C4-2B (cell line): ENCODE measurements around the gene AKNA.

Experiments
- H3K27ac ChIP-seq: fragments of 450-650 bp; 2 replicates; pipeline ENCODE4 v1.5.1; 2017
- CTCF ChIP-seq: fragments of 450-650 bp; conservative IDR thresholded peaks from 2 replicates; pipeline ENCODE4 v1.5.1; 2017; ENCODE audit warnings: mild to moderate bottlenecking
- ZFX ChIP-seq: fragments of 450-650 bp; IDR thresholded peaks from 2 replicates; pipeline ENCODE4 v1.6.1; 2017

AKNA gene

GRCh38 chr9:114342755-114343440 is 44.9 kb downstream of the AKNA start:
- no peak for TF ChIP-seq ZFX
- no peak for TF ChIP-seq CTCF
- no peak overlapping the region for H3K27ac ChIP-seq

- TF ChIP-seq ZFX = no peak
- H3K27ac ChIP-seq = no peak overlapping the region
These were observed 45.8 kb downstream of the AKNA start for GRCh38 chr9:114341991-114342390.

- H3K27ac ChIP-seq = no peak overlapping the region
- no peak for TF ChIP-seq CTCF
- TF ChIP-seq ZFX = no peak
These were observed 46.5 kb downstream of the AKNA start for GRCh38 chr9:114341152-114341830.

- H3K27ac ChIP-seq = no peak overlapping the region
- TF ChIP-seq ZFX (no peak), CTCF (peak; percentile 93)
These were observed 48.5 kb downstream of the AKNA start for GRCh38 chr9:114339130-114339908.

GRCh38 chr9:114338187-114338586 is 49.6 kb downstream of the AKNA start:
- H3K27ac ChIP-seq = no peak overlapping the region
- no peak for TF ChIP-seq CTCF
- no peak for TF ChIP-seq ZFX

- no peak overlapping the region for H3K27ac ChIP-seq
- no peak for TF ChIP-seq ZFX
These were observed 50.9 kb downstream of the AKNA start for GRCh38 chr9:114336699-114337395.

GRCh38 chr9:114336157-114336556 is 51.6 kb downstream of the AKNA start:
- no peak overlapping the region for H3K27ac ChIP-seq
- TF ChIP-seq ZFX (no peak), CTCF (no peak)

GRCh38 chr9:114335745-114336144 is 52.0 kb downstream of the AKNA start:
- no peak overlapping the region for H3K27ac ChIP-seq
- TF ChIP-seq ZFX (no peak), CTCF (no peak)
